Stimulated activated CD8-positive, alpha-beta memory T cell treated with anti-CD3 and anti-CD28 coated beads, Interleukin-15, amount 100 ng/mL, for 4 hours (primary cell): ENCODE results near the gene CACNA1B.
"Not testable (repeated sequence)": the region's sequence is repeated elsewhere in the genome, so short reads cannot be mapped to it uniquely, and the experiment has no call there.

Source experiments
- DNase-seq, 2 donors: peaks; one replicate each; pipeline ENCODE4 v3.0.0-alpha.2; 2020; ENCODE audit warnings: low read depth in 2 of 2

Gene CACNA1B

GRCh38 chr9:137865581-137866145 lies 11.9 kb upstream of the CACNA1B start:
- DNase-seq = no peak

GRCh38 chr9:137866226-137867141 lies 11.1 kb upstream of the CACNA1B start:
- no peak for DNase-seq

DNA sequence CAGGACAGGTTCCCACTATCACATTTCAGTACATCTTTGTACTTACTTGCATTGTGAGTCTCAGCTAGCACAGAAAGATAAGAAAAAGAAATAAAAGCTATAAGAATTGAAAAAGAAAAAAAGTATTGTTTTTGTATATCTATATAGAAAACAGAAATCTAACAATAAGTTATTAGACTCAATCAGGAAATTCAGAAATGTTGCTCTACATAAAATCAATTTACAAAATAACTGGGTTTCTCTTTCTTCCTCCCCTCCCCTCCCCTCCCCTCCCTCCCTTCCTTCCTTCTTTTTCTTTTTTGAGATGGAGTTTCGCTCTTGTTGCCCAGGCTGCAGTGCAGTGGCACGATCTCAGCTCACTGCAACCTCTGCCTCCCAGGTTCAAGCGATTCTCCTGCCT lies 7.2 kb upstream of the CACNA1B start:
- DNase-seq = no peak

GRCh38 chr9:137872296-137872695 lies 5.3 kb upstream of the CACNA1B start:
- no peak for DNase-seq

DNA sequence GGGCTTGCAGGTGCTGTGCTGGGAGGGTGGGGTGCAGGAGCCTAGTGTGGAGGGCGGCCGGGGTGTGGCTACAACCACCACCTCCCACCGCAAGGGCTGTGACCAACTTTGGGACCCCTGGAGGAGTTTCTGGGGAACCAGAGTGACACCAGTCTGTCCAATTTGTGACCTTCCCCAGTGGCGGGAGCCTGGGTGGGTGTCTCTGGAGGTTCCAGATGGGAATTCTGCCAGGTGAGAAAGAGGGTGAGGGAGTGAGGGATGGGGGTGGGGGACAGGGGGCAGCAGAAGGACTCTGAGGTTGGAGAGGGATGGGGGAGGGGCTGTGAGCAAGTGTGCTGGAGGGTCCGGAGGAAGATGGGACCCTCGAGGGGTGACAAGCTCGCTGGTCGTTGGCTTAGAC lies 4.2 kb upstream of the CACNA1B start:
- DNase-seq = no peak

DNA sequence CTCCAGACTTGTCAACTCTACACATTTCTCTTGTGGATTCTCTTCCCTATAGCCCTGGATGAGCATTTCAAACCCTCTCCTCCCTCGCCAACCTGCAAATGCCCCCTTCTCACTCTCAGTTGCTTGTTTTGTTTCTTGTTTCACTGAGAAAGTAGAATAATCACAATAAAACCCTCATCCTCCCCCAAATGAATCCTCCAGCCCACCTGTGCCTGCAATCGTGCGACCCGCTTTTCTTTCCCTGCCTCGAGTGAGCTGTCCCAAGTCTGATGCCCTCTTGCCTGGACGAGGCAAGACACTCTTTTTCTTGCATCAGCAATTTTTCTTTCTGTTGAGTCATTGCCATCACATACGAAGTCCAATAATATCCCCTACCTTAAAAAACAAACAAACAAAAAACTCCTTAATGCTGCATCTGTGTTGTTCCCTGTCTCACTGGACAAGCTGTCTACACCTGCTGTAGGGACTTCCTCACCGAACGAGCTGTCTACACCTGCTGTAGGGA lies 3.7 kb upstream of the CACNA1B start:
- DNase-seq = no peak

GRCh38 chr9:137875354-137875753 lies 2.2 kb upstream of the CACNA1B start:
- DNase-seq = no peak

DNA sequence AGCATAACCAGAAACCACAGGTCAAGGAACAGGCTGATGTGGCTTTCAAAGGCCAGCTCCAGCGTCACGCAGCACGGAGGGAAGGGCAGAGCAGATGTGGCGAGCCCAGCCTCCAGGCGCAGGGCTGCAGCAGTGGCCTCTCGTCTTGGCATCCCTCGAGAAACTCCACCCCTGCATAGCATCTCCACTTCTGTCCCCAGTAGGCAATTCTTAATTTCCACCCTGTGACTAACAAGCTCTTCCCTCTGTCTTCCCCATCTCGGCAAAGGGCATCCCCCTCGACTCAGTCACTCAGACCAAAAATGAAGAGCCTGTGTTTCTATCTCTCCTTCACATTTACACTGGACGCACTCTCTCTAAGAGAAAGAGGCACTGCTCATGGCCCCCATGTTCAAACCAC lies 1.7 kb upstream of the CACNA1B start:
- DNase-seq = no peak

DNA sequence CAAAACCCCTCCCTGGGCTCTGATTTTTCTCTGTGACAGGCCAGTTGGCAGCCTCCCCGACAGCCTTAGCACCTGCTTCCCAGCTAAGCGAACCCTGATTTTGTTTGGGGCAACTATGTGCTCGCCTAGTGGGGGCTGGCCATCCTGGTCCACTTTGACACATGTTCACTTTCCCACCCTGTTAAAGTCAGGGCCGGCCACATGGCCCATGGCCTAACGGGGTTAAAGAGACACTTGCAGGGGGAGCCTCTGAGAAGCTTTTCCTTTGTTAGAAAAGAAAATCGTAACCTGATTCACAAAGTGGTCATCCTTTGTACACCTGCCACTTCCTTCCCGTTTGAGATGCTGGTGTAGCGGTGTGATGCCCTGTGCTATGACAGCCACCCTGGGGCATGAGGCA lies 1.3 kb upstream of the CACNA1B start:
- no peak for DNase-seq

GRCh38 chr9:137876781-137877386 lies 698 bp upstream of the CACNA1B start:
- no peak for DNase-seq

GRCh38 chr9:137878146-137878941 lies 762 bp downstream of the CACNA1B start:
- no peak for DNase-seq

- no peak for DNase-seq
Measured at GRCh38 chr9:137879052-137879451, 1.5 kb downstream of the CACNA1B start.

GRCh38 chr9:137879566-137880150 lies 2.1 kb downstream of the CACNA1B start:
- DNase-seq = no peak

DNA sequence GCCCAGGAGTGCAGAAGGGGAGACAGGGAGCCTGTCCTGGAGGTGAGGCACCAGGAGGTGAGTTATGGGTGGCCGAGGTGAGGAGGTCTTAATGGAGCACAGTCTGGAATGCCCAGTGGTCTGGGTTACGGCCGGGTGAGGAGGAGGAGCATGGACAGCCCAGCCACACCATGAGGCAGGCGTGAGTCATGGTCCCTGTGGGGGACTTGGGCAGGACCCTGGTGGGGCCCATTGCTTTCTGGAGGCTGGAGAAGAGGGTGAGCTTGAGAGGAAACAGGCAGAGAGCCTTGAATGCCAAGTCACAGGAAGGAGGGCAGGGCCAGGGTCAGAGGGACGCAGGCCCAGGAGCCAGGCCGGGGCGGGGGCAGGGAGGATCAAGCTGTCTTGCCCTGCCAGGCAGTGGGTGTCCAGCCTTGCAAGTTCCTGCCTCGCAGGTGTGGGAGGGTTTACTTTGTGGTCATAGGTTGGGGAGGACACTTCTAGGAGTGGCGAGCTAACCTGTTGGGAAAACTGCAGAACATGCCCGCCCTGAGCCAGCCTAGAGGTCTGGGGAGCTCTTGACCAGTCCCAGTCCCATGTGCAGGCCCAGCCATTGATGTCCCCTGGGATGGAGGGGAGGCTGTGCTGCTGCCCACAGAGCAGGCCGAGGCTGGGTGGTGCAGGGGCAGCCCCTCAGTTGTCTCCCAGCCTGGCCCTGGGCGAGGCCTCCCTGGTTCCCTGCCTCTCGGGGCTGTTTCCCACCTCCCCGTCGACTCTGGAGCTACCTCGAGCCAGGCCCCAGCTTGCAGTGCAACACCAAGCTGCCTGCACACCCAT lies 2.8 kb downstream of the CACNA1B start:
- DNase-seq = no peak

- no peak for DNase-seq
Measured at GRCh38 chr9:137880976-137881530, 3.5 kb downstream of the CACNA1B start.

DNA sequence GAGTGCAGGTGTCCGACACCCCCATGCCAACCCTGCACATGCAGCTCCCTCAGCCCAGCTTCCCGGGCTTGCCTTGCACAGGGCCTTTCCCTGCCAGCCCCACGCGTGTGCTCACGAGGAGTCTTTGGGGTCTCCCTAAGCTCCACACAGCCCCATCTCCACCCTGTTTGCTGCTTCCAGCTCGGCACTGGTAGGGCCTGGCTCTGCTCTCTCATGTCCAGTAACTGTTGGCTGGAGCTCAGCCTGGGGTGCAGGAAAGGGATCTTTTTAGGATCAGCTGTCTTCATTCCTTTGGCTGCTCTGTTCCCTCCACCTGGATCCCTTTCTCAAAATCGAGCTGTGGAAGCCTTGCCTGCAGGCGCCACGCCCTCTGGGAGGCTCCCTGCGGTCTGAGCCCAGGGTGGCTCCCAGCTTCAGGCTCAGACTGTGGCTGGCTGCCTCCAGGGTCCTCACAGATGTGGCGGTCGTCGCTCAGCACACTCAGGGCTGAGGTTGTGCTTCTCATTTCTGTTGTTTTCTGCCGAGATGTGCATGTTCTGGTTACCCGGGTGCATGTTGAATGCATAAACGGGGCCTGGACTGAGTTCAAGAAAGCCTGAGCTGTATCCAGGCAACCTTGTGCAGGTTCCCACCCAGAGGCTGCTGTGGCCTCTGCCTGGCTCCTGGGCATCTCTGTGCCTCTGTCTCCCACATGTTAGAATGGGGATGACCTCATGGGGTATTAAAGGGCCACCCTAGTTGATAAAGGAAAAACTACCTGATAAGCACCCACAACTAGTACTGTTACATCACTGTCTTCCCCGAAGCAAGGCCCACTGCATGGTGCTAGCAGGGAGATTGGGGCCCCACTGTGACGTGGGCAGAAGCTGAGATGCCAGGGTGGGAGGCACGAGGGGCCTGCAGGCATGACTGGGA lies 4.3 kb downstream of the CACNA1B start:
- DNase-seq = no peak

DNA sequence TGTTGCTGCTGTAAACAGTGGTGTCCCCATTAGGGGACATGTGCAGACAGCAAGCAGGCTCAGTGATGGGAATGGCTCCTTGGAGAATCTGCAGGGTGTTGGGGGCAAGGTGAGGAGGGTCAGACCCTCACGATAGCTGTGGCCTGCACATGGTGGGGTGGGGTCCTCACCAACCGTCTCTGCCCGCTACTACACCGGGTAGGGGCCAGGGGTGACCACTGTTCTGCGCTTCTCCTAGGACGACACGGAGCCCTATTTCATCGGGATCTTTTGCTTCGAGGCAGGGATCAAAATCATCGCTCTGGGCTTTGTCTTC lies 4.9 kb downstream of the CACNA1B start:
- no peak for DNase-seq

DNA sequence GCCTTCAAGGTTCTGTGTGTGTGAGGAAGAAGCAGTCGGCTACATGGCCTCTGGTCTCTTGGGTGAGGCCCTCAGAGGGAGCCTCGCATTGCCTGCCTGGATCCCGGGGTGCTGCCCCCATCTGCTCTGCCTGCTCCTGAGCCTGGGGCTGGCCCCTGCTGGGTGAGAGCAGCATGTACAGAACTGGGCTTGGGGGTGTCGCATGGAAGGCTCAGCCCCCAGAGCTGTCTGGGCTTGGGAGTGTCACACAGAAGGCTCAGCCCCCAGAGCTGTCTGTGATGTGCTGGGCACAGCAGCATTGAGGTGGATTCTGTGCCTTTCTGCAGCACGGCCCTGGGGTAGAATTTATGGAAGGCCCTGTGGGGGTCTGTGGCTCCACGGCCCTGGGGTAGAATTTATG lies 6.4 kb downstream of the CACNA1B start:
- not testable (repeated sequence) for DNase-seq

- DNase-seq = not testable (repeated sequence)
Measured at GRCh38 chr9:137884547-137884946, 7.0 kb downstream of the CACNA1B start.
